Right lobe of liver (tissue), 4 donors: ENCODE results near the gene NOS2.

Experiments
- CTCF ChIP-seq, 4 donors: fragments of 200-600 bp in 3 of 4; fragments of 450-650 bp in 1 of 4; IDR thresholded peaks; one replicate each; pipeline versions ENCODE4 v1.5.1 to v1.8.0; 2016 to 2022; ENCODE audit warnings: antibody characterized with exemption in 4 of 4, mild to moderate bottlenecking in 2 of 4
- POLR2A ChIP-seq: fragments of 450-650 bp; IDR thresholded peaks from one replicate; pipeline ENCODE4 v1.6.1; 2017; ENCODE audit warnings: antibody characterized with exemption, mild to moderate bottlenecking
- donor health status: DM: no; HTN: no; CAD: no.
- donor health status: DM: no; HTN: no; CAD: no.
- donor health status: DM: no; HTN: yes; CAD: no.

DNA sequence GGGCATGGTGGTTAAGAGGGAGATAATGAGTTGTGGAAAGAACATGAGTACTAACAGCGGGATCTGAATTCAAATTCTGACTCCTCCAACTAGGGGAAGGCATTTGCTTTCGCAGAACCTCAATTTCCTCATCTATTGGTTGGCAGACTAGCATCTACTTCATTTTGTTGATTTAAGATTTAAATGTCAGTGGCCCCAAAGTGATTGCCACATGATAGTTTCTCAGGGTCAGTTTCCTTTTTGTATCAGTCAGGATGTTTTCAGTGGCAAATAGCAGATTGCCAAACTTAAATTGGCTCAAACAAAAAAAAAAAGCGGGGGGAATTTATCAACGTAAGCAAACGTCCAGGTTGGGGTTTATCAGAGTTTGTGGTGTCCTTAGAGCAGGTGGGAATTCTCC is 25.1 kb upstream of the NOS2 start:
- TF ChIP-seq CTCF (IDR thresholded peaks at IDR 0.05) = no peak
- TF ChIP-seq POLR2A = no peak
